Keratinocyte (primary cell): ENCODE measurements around the gene IKZF1. TPM values are rescaled to one million over a fixed set of nuclear protein-coding genes. Genes with fewer than 3 reads are reported as not detected.

Source experiments
- DNase-seq: peaks from one replicate; pipeline ENCODE4 v3.0.0-alpha.2; 2011; ENCODE audit warnings: low read depth, missing footprints, low spot score
- FAIRE-seq: peaks from 2 replicates; lab custom pipeline; 2011; peaks lifted over from hg19 to GRCh38; lab: Jason Lieb, UNC
- H2AFZ ChIP-seq: 2 replicates; pipeline ENCODE4 v1.6.0; 2012; ENCODE audit warnings: low read length, control low read depth, inconsistent platforms; ENCODE audit not compliant: control insufficient read depth
- H3K27ac ChIP-seq: 2 replicates; pipeline ENCODE4 v1.5.1; 2011; ENCODE audit warnings: low read length; ENCODE audit not compliant: control insufficient read depth, insufficient read depth
- H3K27me3 ChIP-seq: 3 replicates; pipeline ENCODE4 v1.6.0; 2011; ENCODE audit warnings: low read length; ENCODE audit not compliant: control insufficient read depth, insufficient read depth; ENCODE audit errors: extremely low read depth
- H3K36me3 ChIP-seq, 2 experiments: 2 replicates in 1 of 2; 3 replicates in 1 of 2; pipeline ENCODE4 v1.5.1; 2011; ENCODE audit warnings: low read length in 2 of 2, mild to moderate bottlenecking in 1 of 2; ENCODE audit not compliant: control insufficient read depth in 2 of 2, insufficient read depth in 2 of 2; ENCODE audit errors: extremely low read depth in 1 of 2
- H3K4me1 ChIP-seq: 3 replicates; pipeline ENCODE4 v1.5.1; 2011; ENCODE audit warnings: low read length; ENCODE audit not compliant: control insufficient read depth, insufficient read depth; ENCODE audit errors: extremely low read depth
- H3K4me2 ChIP-seq: 3 replicates; pipeline ENCODE4 v1.6.0; 2011; ENCODE audit warnings: low read depth, low read length; ENCODE audit not compliant: control insufficient read depth, insufficient read depth; ENCODE audit errors: extremely low read depth
- H3K4me3 ChIP-seq, 3 experiments: fragments of 200-600 bp in 1 of 3; sonication (generic) in 1 of 3; 2 replicates in 2 of 3; 3 replicates in 1 of 3; pipeline ENCODE4 v1.5.1; 2011 to 2016; ENCODE audit warnings: low read length in 3 of 3, mild to moderate bottlenecking in 3 of 3, control low read depth in 2 of 3, inconsistent platforms in 1 of 3, low read depth in 1 of 3, mixed read lengths in 1 of 3, mixed run types in 1 of 3, moderate library complexity in 1 of 3; ENCODE audit not compliant: control insufficient read depth in 2 of 3, insufficient read depth in 2 of 3; ENCODE audit errors: extremely low read depth in 1 of 3
- H3K79me2 ChIP-seq: 2 replicates; pipeline ENCODE4 v1.6.0; 2012; ENCODE audit warnings: low read length; ENCODE audit not compliant: control insufficient read depth, insufficient read depth
- H3K9ac ChIP-seq: 3 replicates; pipeline ENCODE4 v1.6.0; 2011; ENCODE audit warnings: low read length; ENCODE audit not compliant: control insufficient read depth, insufficient read depth; ENCODE audit errors: extremely low read depth
- H3K9me1 ChIP-seq: 3 replicates; pipeline ENCODE4 v1.6.0; 2011; ENCODE audit warnings: low read length; ENCODE audit not compliant: control insufficient read depth, insufficient read depth; ENCODE audit errors: extremely low read depth
- H3K9me3 ChIP-seq: 2 replicates; pipeline ENCODE4 v1.5.1; 2012; ENCODE audit warnings: low read depth, low read length; ENCODE audit not compliant: control insufficient read depth
- H4K20me1 ChIP-seq: 3 replicates; pipeline ENCODE4 v1.6.0; 2011; ENCODE audit warnings: low read length; ENCODE audit not compliant: control insufficient read depth, insufficient read depth; ENCODE audit errors: extremely low read depth
- EZH2 ChIP-seq: IDR thresholded peaks from one replicate; pipeline ENCODE4 v1.6.1; 2012; ENCODE audit warnings: inconsistent platforms, mild to moderate bottlenecking, low read length, moderate library complexity
- dilution Hi-C: fragments of 300-500 bp; cut with MboI; formaldehyde crosslinking; loops from one replicate; pipeline ENCODE4 v1.7.0; 2020; ENCODE audit warnings: low sequenced_read_pairs; ENCODE audit not compliant: extremely low pct_ligation_motif_present
- polyA plus RNA-seq, 5 experiments: library from polyadenylated mRNA; depleted of rRNA in 3 of 5; stranded (reverse) in 3 of 5; stranded (forward) in 1 of 5; unstranded in 1 of 5; fragments of >200 nt; gene quantifications; 1 replicate in 1 of 5; 2 replicates in 3 of 5; 3 replicates in 1 of 5; pipeline versions ENCODE4 v1.2.1 to v1.2.3, GENCODE V29; 2011 to 2012; ENCODE audit warnings: missing spikeins in 2 of 5, low read depth in 1 of 5, low replicate concordance in 1 of 5
- TF ChIP-seq, protein P1 (sequence below), 3 experiments: IDR thresholded peaks in 1 of 3; conservative IDR thresholded peaks in 1 of 3; optimal IDR thresholded peaks in 1 of 3; 2 replicates in 2 of 3; 3 replicates in 1 of 3; pipeline versions ENCODE3 to v1.5.1; 2011; ENCODE audit warnings: low read length in 3 of 3, mild to moderate bottlenecking in 3 of 3, moderate library complexity in 2 of 3, control low read depth in 1 of 3, inconsistent platforms in 1 of 3; ENCODE audit not compliant: insufficient read depth in 2 of 3; ENCODE audit errors: extremely low read depth in 1 of 3

The IKZF1 gene
- polyA plus RNA-seq, 1 donor (not counting 4 experiments of a cell fraction or from before 2014, with no cell fraction given) = not detected

DNA sequence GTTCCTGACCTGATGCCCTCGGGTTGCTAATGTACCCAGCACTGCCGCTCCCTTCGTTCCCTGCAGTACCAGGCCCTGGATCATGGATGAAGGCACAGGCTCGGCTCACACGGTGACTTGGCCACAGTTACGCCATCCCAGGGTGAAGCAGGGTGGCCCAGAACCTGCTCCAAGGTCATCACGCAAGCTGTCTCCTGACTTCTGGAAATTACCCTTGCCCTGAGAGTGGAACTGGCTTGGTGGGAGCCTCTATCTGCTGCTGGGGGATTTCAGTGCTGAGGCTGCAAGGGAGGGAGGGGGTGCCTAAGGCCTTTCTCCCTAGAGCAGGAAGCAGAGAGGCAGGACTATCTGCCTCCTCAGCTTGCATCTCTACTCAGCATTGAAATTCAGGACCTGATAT lies 109.0 kb downstream of the IKZF1 start:
- Histone ChIP-seq H4K20me1 (no peaks in the 10 kb centered on the region), H3K27me3 (no peaks in the 10 kb centered on the region), H3K9me1 (no peaks in the 10 kb centered on the region), H3K9me3 (no peaks in the 10 kb centered on the region), H3K9ac (no peak overlapping the region), H3K4me3 (no peak overlapping the region), H3K4me1 (peaks cover 2% of the 10 kb centered on the region), H3K4me2 (no peak overlapping the region), H2AFZ (no peak overlapping the region), H3K27ac (no peak overlapping the region), H3K36me3 (no peaks in the 10 kb centered on the region), H3K79me2 (no peaks in the 10 kb centered on the region)
- FAIRE-seq (no peak), DNase-seq (no peak)
- dilution Hi-C loops = no loop called here
- TF ChIP-seq, protein P1, sequence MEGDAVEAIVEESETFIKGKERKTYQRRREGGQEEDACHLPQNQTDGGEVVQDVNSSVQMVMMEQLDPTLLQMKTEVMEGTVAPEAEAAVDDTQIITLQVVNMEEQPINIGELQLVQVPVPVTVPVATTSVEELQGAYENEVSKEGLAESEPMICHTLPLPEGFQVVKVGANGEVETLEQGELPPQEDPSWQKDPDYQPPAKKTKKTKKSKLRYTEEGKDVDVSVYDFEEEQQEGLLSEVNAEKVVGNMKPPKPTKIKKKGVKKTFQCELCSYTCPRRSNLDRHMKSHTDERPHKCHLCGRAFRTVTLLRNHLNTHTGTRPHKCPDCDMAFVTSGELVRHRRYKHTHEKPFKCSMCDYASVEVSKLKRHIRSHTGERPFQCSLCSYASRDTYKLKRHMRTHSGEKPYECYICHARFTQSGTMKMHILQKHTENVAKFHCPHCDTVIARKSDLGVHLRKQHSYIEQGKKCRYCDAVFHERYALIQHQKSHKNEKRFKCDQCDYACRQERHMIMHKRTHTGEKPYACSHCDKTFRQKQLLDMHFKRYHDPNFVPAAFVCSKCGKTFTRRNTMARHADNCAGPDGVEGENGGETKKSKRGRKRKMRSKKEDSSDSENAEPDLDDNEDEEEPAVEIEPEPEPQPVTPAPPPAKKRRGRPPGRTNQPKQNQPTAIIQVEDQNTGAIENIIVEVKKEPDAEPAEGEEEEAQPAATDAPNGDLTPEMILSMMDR (optimal IDR thresholded peaks at IDR 0.05 in 1 of 3, IDR thresholded peaks at IDR 0.05 in 1 of 3, conservative IDR thresholded peaks at IDR 0.05 in 1 of 3; ENCODE audit: extremely low read depth in 1 of 3, insufficient read depth in 2 of 3, low read length in 3 of 3) = no peak
- TF ChIP-seq EZH2 = no peak

DNA sequence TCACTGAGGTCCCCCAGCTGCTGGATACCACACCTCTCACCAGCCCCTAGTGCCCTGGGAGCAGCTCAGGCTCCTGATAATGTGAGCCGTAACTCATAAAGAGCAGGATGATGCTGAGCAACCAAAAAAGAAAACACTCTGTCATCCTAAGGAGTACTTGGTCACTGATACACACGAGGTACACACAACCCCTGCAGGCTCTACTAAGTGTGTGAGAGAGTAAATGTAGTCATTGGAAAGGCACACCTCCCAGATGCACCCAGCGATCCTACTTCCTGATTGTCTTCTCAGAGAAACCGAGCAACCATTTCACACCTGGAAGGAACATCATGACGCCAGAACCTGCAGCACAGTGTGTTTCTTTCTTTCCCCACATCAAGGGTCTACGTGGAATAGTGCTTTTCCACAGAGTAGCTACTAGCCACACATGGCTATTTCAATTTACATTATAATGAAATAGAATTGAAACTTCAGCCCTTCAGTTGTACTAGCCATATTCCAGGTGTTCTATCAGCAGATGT lies 111.4 kb downstream of the IKZF1 start:
- H4K20me1 ChIP-seq = no peaks in the 10 kb centered on the region
- no peaks in the 10 kb centered on the region for H3K9me3 ChIP-seq
- dilution Hi-C loops = no loop called here
- H3K9ac ChIP-seq = no peak overlapping the region
- no peak overlapping the region for H3K27ac ChIP-seq
- no peaks in the 10 kb centered on the region for H3K9me1 ChIP-seq
- H3K36me3 ChIP-seq = no peaks in the 10 kb centered on the region
- DNase-seq (no peak), FAIRE-seq (no peak)
- no peaks in the 10 kb centered on the region for H3K79me2 ChIP-seq
- no peak overlapping the region for H3K4me2 ChIP-seq
- H3K27me3 ChIP-seq = no peaks in the 10 kb centered on the region
- H3K4me1 ChIP-seq = peaks cover 2% of the 10 kb centered on the region
- no peak overlapping the region for H2AFZ ChIP-seq
- no peak overlapping the region for H3K4me3 ChIP-seq
- TF ChIP-seq EZH2 = no peak
- TF ChIP-seq, protein P1 (optimal IDR thresholded peaks at IDR 0.05 in 1 of 3, IDR thresholded peaks at IDR 0.05 in 1 of 3, conservative IDR thresholded peaks at IDR 0.05 in 1 of 3; ENCODE audit: extremely low read depth in 1 of 3, insufficient read depth in 2 of 3, low read length in 3 of 3) = no peak
